HG03558 (cell line): ENCODE data around the gene ARMC8.

Source experiments
- ATAC-seq: cut with Tn5 transposase; IDR thresholded peaks from one replicate; pipeline ENCODE4 v1.9.1; 2021; ENCODE audit warnings: moderate number of reproducible peaks; ENCODE audit not compliant: unreplicated experiment; ENCODE audit errors: extremely low read depth

ARMC8 gene

GRCh38 chr3:138338244-138338643, 151.1 kb downstream of the ARMC8 start:
- ATAC-seq: no peak

GRCh38 chr3:138338811-138339210, 151.7 kb downstream of the ARMC8 start:
- no peak for ATAC-seq

DNA sequence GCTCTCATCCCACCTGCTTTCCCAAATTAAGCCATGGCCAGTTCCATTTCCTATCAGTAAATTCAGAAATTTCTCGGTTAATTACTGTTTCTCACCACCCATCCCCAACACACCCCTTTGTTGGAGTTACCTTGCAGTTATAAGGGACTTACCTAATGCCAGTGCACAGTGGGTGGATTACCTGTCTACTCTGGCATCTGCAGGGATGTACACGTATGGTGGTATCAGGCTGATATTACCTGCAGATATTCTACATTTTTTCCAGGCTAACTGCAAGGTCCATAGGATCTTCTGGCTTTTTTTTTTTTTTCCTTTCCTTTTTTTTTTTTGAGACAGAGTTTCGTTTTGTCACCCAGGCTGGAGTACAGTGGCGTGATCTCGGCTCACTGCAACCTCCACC, 153.4 kb downstream of the ARMC8 start:
- no peak for ATAC-seq

DNA sequence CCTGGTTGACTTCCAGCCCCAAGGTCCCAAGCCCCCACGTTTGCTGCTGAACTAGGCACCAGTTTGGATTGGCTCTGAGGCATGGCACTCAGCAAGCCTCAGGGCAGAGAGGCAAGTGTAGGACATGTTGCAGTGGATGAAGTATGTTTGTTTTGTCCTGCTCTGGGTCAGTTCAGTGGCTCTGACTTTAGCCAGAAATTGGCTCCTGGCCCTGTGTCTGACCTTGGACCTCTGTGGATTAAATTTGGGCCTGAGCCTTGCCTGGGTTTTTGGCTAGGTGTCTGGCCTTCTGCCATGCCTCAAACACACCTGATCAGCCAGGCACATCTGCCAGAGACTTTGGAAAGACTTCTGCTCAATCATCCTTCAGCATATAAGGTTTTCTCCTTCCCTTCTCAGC, 157.7 kb downstream of the ARMC8 start:
- no peak for ATAC-seq
